C4-2B (cell line): ENCODE results near the gene PHRF1.

ENCODE experiments used
- H3K27ac ChIP-seq: fragments of 450-650 bp; 2 replicates; pipeline ENCODE4 v1.5.1; 2017
- ZFX ChIP-seq: fragments of 450-650 bp; IDR thresholded peaks from 2 replicates; pipeline ENCODE4 v1.6.1; 2017
- TF ChIP-seq, protein P1 (sequence below): fragments of 450-650 bp; conservative IDR thresholded peaks from 2 replicates; pipeline ENCODE4 v1.5.1; 2017; ENCODE audit warnings: mild to moderate bottlenecking

The PHRF1 gene

DNA sequence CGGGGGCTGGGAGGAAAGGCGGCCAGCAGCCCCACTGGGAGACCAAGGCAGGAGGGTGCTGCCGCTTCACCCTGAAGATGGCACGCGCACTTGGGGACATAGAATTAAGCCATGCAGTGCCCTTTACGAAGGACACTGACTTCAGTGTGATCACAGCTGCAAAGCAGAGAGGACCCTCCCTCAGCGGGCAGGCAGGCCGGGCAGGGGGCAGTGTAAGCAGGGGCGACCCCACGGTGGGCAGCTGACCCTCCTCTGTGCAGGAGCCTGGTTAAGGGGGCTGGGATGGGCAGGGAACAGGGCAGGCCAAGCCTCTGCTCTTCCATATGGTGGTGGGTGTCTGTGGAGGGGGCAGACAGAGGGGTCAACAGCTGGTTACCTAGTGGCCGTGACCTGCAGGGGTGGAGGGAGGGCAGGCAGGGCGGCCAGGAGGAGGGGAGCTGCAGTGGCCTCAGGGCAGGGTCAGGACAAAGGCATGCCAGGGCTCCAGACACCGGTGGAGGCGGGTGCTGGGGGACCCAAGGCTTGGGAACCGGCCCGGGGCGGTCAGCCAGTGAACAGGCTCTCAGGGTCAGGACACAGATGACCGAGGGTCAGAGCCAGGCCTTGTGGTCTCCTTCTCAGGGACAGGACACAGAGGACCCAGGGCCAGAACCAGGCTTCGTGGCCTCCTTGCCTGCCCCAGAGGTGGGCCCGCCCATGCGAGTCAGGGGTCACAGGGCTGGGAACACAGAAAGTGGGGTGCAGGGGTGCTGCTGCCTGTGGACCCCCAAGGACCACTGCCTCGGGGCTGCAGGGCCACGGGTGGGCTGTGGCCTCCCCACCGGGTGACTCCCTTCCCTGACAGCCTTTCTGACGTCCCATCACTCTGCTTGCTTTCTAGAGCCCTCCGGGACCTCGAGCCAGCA lies 22.9 kb upstream of the PHRF1 start:
- H3K27ac ChIP-seq: no peak overlapping the region
- no peak for TF ChIP-seq ZFX
- TF ChIP-seq, protein P1, sequence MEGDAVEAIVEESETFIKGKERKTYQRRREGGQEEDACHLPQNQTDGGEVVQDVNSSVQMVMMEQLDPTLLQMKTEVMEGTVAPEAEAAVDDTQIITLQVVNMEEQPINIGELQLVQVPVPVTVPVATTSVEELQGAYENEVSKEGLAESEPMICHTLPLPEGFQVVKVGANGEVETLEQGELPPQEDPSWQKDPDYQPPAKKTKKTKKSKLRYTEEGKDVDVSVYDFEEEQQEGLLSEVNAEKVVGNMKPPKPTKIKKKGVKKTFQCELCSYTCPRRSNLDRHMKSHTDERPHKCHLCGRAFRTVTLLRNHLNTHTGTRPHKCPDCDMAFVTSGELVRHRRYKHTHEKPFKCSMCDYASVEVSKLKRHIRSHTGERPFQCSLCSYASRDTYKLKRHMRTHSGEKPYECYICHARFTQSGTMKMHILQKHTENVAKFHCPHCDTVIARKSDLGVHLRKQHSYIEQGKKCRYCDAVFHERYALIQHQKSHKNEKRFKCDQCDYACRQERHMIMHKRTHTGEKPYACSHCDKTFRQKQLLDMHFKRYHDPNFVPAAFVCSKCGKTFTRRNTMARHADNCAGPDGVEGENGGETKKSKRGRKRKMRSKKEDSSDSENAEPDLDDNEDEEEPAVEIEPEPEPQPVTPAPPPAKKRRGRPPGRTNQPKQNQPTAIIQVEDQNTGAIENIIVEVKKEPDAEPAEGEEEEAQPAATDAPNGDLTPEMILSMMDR: no peak

DNA sequence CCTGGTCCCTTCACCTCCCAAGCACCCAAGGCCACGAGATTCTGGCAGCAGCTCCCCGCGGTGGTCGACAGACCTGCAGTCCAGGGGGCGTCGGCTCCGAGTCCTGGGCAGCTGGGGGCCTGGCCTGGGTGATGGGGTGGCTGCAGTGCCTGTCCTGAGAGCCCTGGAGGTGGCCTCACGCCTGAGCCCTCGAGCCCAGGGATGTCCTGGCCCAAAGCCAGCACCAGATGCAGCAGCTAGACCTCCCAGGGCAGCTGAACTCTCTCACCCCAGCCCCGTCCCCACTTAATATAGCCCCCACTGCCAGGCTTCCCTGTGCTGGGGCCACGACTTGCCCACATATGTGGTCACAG lies 22.3 kb upstream of the PHRF1 start:
- TF ChIP-seq, protein P1: no peak
- no peak for TF ChIP-seq ZFX
- no peak overlapping the region for H3K27ac ChIP-seq

DNA sequence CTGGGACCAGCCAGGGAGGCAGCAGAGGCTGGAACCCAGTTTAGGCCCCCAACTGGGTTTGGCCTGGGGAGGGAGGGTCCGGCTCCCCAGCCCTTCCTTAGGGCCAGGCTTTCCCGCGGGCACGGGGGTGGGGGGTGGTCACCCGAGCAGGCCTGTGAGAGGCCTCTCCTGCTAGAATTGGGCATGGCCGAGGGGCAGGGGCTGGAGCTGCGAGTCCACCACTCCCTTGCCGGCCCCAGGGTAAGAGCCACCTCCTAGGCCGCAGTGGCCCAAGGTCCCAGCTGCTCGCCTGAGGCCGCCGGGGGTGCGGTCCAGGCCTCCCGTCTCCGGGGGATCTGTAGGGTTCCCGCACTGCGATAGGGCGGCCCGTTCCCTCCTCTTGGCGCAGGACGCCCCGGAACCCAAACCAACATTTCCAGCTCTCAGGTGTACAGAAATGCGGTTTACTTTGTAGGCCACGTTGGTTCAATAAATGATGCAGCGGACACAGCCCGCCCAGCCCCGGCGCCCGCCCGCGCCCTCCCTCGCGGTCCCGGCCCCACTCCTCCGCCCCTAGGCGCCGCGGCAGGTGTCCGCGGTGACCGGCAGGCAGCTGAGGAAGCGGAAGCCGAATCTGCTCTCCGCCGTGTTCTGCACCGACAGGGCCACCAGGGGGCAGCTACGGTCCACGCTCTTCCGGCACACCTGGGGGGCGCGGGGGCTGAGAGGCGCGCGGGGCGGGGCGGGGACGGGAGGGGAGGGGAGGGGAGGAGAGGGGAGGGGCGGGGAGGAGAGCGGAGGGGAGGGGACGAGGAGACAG lies 21.6 kb upstream of the PHRF1 start:
- no peak for TF ChIP-seq ZFX
- TF ChIP-seq, protein P1: peak; percentile 80
- H3K27ac ChIP-seq: peak overlapping the region; percentile 22; the same call in 1 of the 2 replicates

DNA sequence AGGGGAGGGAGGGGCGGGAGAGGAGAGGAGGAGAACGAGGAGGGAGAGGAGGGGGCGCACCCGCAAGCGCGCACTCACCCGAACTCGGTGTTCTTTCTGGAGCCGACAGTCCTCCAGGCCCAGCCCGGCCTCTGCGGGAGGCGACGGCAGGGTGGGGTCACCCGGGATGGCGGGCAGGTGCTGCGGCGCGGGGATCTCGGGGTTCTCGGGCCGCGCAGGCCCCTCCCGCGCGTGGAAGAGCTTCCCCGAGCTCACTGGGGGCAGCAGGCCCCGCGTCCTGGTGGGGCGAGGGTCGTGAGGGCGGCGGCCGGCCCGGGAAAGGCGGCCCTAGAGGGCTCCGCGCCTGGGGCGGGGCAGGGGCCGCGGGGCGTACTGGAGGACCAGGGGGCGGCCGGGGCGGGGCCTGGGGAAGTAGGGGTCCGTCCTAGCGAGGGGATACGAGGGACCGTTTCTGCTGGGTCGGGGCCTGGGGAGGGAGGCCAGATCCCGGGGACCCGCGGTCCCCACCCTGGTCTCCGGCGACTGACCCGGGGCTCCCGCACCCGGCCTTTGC lies 21.0 kb upstream of the PHRF1 start:
- no peak overlapping the region for H3K27ac ChIP-seq
- no peak for TF ChIP-seq ZFX
- TF ChIP-seq, protein P1: no peak; the same call in 1 of the 2 replicates

DNA sequence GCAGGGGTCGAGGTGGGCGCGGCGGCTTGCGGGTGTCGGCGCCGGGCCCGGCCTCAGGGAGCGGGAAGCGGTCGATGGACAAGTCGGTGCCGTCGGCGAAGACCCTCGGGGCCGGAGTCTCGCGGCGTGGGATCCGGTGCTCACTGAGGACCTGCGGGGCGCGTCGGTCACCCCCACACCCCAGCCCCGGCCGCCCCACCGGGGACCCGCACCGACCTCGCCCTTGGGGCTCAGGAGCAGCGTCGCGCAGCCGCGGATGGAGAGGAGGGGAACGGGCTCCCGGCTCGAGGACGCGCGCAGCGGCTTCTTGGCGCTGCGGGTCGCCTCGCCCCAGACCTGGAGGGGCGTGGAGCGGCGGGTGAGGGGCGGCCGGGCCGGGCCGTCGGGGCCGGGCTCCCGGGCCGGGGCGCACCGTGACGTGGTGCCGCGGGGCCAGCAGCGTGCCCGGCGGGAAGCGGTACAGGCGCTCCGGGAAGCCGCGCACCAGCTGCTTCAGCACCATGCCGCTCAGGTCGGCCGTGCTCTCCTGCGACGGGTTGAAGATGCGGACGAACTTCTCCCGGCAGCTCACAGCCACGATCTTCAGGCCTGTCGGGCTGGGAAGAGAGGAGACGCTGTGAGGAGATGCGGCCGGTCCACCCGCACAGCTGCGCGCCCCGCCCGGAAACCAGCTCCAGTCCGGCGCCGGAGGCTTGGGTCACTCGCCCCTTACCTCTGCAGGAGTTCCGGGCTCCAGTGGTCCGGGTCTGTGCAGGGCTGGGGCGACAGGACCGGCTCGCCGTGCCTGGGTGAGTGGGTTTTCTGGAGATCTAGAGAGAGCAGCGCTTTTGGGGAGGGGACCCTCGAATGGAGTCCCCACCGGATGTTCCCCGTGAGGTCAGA lies 20.2 kb upstream of the PHRF1 start:
- TF ChIP-seq, protein P1: no peak
- TF ChIP-seq ZFX: no peak
- H3K27ac ChIP-seq: no peak overlapping the region

DNA sequence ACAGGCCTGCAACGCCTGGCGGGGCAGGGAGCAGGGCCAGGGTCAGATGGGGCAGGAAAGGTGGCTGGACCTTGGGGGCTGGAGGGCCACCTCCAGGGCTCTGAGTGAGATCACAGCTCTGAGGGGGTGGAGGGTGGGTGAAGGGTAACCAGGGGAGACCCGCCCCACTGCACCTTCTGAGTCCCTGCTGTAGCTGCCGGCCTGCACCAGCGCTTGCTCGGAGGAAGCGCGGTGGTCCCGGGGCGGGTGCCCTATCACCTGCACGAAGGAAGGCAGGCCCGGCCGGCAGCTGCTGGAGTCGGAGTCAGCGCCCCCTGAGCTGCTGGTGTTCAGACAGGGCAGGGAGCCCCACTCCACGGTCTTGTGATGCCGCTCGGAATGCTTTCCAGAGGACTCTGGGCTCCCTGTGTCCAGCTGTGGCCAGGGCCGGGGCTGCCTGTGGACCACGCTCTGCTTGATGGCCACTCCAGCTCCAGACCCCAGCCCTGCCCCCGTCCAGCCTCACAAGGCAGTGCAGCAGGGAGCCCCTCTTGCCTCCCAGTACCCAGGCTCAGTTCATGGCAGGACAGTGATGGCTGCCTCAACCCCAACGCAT lies 19.5 kb upstream of the PHRF1 start:
- H3K27ac ChIP-seq: no peak overlapping the region

More for the DNA sequence above, 19.5 kb upstream of the PHRF1 start:
- TF ChIP-seq ZFX: no peak
- TF ChIP-seq, protein P1: no peak
